Neural cell (in vitro differentiated cells): ENCODE data around the gene SAP30L. TPM values are rescaled to one million over a fixed set of nuclear protein-coding genes. Genes with fewer than 3 reads are reported as not detected.

Experiments
- H2AFZ ChIP-seq: fragments of 200-600, 300-800 bp; sonication (generic), shearing (Covaris generic); 2 replicates; pipeline ENCODE4 v1.6.0; 2014; ENCODE audit warnings: low read depth, mild to moderate bottlenecking, antibody characterized with exemption, low read length, moderate library complexity
- H3F3A ChIP-seq: fragments of 200-600 bp; shearing (Covaris generic); 2 replicates; pipeline ENCODE4 v1.6.1; 2016; ENCODE audit warnings: mild to moderate bottlenecking, moderate library complexity, mixed read lengths, antibody characterized with exemption, low read length; ENCODE audit not compliant: insufficient read depth, poor library complexity, severe bottlenecking
- H3K27ac ChIP-seq: fragments of 200-600, 300-800 bp; sonication (generic), shearing (Covaris generic); 2 replicates; pipeline ENCODE4 v1.5.1; 2014; ENCODE audit warnings: mild to moderate bottlenecking, low read length, moderate library complexity
- H3K27me3 ChIP-seq: fragments of 300-800, 200-600 bp; sonication (generic), shearing (Covaris generic); 2 replicates; pipeline ENCODE4 v1.6.0; 2014; ENCODE audit warnings: mild to moderate bottlenecking, low read depth, low read length, moderate library complexity; ENCODE audit not compliant: insufficient read depth
- H3K36me3 ChIP-seq: fragments of 300-800, 200-600 bp; sonication (generic), shearing (Covaris generic); 2 replicates; pipeline ENCODE4 v1.5.1; 2014; ENCODE audit warnings: mild to moderate bottlenecking, antibody characterized with exemption, low read length, moderate library complexity; ENCODE audit not compliant: insufficient read depth
- H3K4me2 ChIP-seq: fragments of 300-800, 200-600 bp; sonication (generic), shearing (Covaris generic); 2 replicates; pipeline ENCODE4 v1.6.0; 2014; ENCODE audit warnings: mild to moderate bottlenecking, low read length
- H3K4me3 ChIP-seq: fragments of 300-800, 200-600 bp; sonication (generic), shearing (Covaris generic); 2 replicates; pipeline ENCODE4 v1.5.1; 2014; ENCODE audit warnings: mild to moderate bottlenecking, low read length, moderate library complexity
- H3K79me2 ChIP-seq: fragments of 200-600 bp; shearing (Covaris generic); replicated peaks from 2 replicates; pipeline ENCODE4 v1.6.0; 2014; ENCODE audit warnings: mild to moderate bottlenecking, low read length, moderate library complexity; ENCODE audit not compliant: insufficient read depth
- H3K9ac ChIP-seq: fragments of 300-800, 200-600 bp; sonication (generic), shearing (Covaris generic); 2 replicates; pipeline ENCODE4 v1.6.1; 2016; ENCODE audit warnings: mild to moderate bottlenecking, low read length, mixed read lengths
- H3K9me2 ChIP-seq: fragments of 200-600 bp; shearing (Covaris generic); 2 replicates; pipeline ENCODE4 v1.6.1; 2016; ENCODE audit warnings: mild to moderate bottlenecking, low read length, mixed read lengths; ENCODE audit not compliant: insufficient read depth
- H3K9me3 ChIP-seq: fragments of 200-600, 300-800 bp; sonication (generic), shearing (Covaris generic); 2 replicates; pipeline ENCODE4 v1.6.1; 2016; ENCODE audit warnings: mild to moderate bottlenecking, mixed run types, low read length, moderate library complexity, mixed read lengths
- H4K20me1 ChIP-seq: fragments of 200-600 bp; shearing (Covaris generic); 2 replicates; pipeline ENCODE4 v1.6.1; 2016; ENCODE audit warnings: mild to moderate bottlenecking, mixed run types; ENCODE audit not compliant: insufficient read depth
- CTCF ChIP-seq: fragments of 450-650 bp; IDR thresholded peaks from 2 replicates; pipeline ENCODE4 v1.5.1; 2014; ENCODE audit warnings: antibody characterized with exemption, mild to moderate bottlenecking, moderate library complexity; ENCODE audit not compliant: poor library complexity, severe bottlenecking
- EP300 ChIP-seq: fragments of 450-650 bp; conservative IDR thresholded peaks from 2 replicates; pipeline ENCODE4 v1.6.1; 2014; ENCODE audit warnings: antibody characterized with exemption, mild to moderate bottlenecking, moderate library complexity; ENCODE audit not compliant: poor library complexity, severe bottlenecking
- EZH2 ChIP-seq: fragments of 200-600, 300-800 bp; shearing (Covaris generic), sonication (generic); IDR thresholded peaks from 2 replicates; pipeline ENCODE4 v1.6.1; 2014; ENCODE audit warnings: antibody characterized with exemption, low read length, borderline replicate concordance, mild to moderate bottlenecking; ENCODE audit not compliant: insufficient read depth, poor library complexity, severe bottlenecking
- MXI1 ChIP-seq: fragments of 450-650 bp; conservative IDR thresholded peaks from 2 replicates; pipeline ENCODE4 v1.6.1; 2014; ENCODE audit warnings: antibody characterized with exemption, mild to moderate bottlenecking; ENCODE audit not compliant: poor library complexity, severe bottlenecking
- POLR2AphosphoS5 ChIP-seq: IDR thresholded peaks from 2 replicates; pipeline ENCODE4 v1.6.1; 2012
- RAD21 ChIP-seq: fragments of 450-650 bp; conservative IDR thresholded peaks from 2 replicates; pipeline ENCODE4 v1.6.1; 2014; ENCODE audit warnings: antibody characterized with exemption, mild to moderate bottlenecking, moderate library complexity
- SMC3 ChIP-seq: fragments of 450-650 bp; conservative IDR thresholded peaks from 2 replicates; pipeline ENCODE4 v1.6.1; 2014; ENCODE audit warnings: antibody characterized with exemption, mild to moderate bottlenecking, moderate library complexity; ENCODE audit not compliant: poor library complexity
- TAF1 ChIP-seq: IDR thresholded peaks from 2 replicates; pipeline ENCODE4 v1.6.1; 2012; ENCODE audit warnings: low read depth
- polyA plus RNA-seq: library from polyadenylated mRNA; depleted of rRNA; stranded (reverse); fragments of >200 nt; gene quantifications from 2 replicates; pipeline ENCODE4 v1.2.3, GENCODE V29; 2014

SAP30L gene
- polyA plus RNA-seq, 1 donor from 2014 or later, result 18.5 TPM

GRCh38 chr5:154472871-154473580, 27.2 kb downstream of the SAP30L start:
- no peak overlapping the region for H3K27ac ChIP-seq
- H3K27me3 ChIP-seq, result peaks cover 92% of the 10 kb centered on the region
- H3K36me3 ChIP-seq, result no peaks in the 10 kb centered on the region
- H3K79me2 ChIP-seq, result no peaks in the 10 kb centered on the region
- H3F3A ChIP-seq, result no peaks in the 10 kb centered on the region
- H3K9me2 ChIP-seq, result no peaks in the 10 kb centered on the region
- no peak overlapping the region for H3K9ac ChIP-seq
- no peak overlapping the region for H2AFZ ChIP-seq
- H3K4me3 ChIP-seq, result no peak overlapping the region
- no peak for TF ChIP-seq CTCF
- peak; percentile 69 for TF ChIP-seq EZH2
- no peaks in the 10 kb centered on the region for H4K20me1 ChIP-seq
- H3K9me3 ChIP-seq, result no peaks in the 10 kb centered on the region
- H3K4me2 ChIP-seq, result no peak overlapping the region

GRCh38 chr5:154473581-154474283, 27.9 kb downstream of the SAP30L start:
- H3F3A ChIP-seq, result no peaks in the 10 kb centered on the region
- H3K9me3 ChIP-seq, result no peaks in the 10 kb centered on the region
- no peak overlapping the region for H3K27ac ChIP-seq
- H3K27me3 ChIP-seq, result peaks cover 99% of the 10 kb centered on the region
- no peaks in the 10 kb centered on the region for H3K9me2 ChIP-seq
- H3K4me3 ChIP-seq, result no peak overlapping the region
- H3K9ac ChIP-seq, result no peak overlapping the region
- H2AFZ ChIP-seq, result no peak overlapping the region
- no peaks in the 10 kb centered on the region for H3K79me2 ChIP-seq
- no peaks in the 10 kb centered on the region for H4K20me1 ChIP-seq
- H3K36me3 ChIP-seq, result no peaks in the 10 kb centered on the region
- peak; percentile 22 for TF ChIP-seq POLR2AphosphoS5
- no peak for TF ChIP-seq SMC3
- TF ChIP-seq EP300, result no peak
- TF ChIP-seq EZH2, result peak; percentile 96
- H3K4me2 ChIP-seq, result no peak overlapping the region

- Histone ChIP-seq H3K9ac (no peak overlapping the region), H3K9me3 (no peaks in the 10 kb centered on the region), H3K4me2 (no peak overlapping the region), H3K27ac (no peak overlapping the region), H3K9me2 (no peaks in the 10 kb centered on the region), H3K4me3 (no peak overlapping the region), H3K27me3 (peaks cover 100% of the 10 kb centered on the region), H3K79me2 (no peaks in the 10 kb centered on the region), H3F3A (no peaks in the 10 kb centered on the region), H2AFZ (no peak overlapping the region), H4K20me1 (no peaks in the 10 kb centered on the region), H3K36me3 (no peaks in the 10 kb centered on the region)
- TF ChIP-seq SMC3 (no peak), EZH2 (peak; percentile 44), CTCF (no peak), TAF1 (no peak), POLR2AphosphoS5 (no peak), RAD21 (no peak), MXI1 (no peak)
These were observed 28.9 kb downstream of the SAP30L start for GRCh38 chr5:154474396-154475334.
